Neuronal stem cell (in vitro differentiated cells): ENCODE results near the gene NKX2-2.

ENCODE experiments used
- DNase-seq: peaks from one replicate; pipeline ENCODE4 v3.0.0-alpha.2; 2013; ENCODE audit warnings: low spot score
- H2AFZ ChIP-seq: one replicate; pipeline ENCODE4 v1.6.1; 2013; ENCODE audit warnings: mild to moderate bottlenecking, low read length, inconsistent platforms
- H2AK5ac ChIP-seq: 2 replicates; pipeline ENCODE4 v1.6.1; 2013; ENCODE audit warnings: low read depth, mild to moderate bottlenecking, inconsistent platforms, low read length, moderate library complexity, mixed read lengths
- H2BK120ac ChIP-seq: 2 replicates; pipeline ENCODE4 v1.6.1; 2013; ENCODE audit warnings: low read depth, mild to moderate bottlenecking, inconsistent platforms, low read length, moderate library complexity, mixed read lengths
- H2BK12ac ChIP-seq: one replicate; pipeline ENCODE4 v1.6.1; 2013; ENCODE audit warnings: low read length, inconsistent platforms
- H2BK15ac ChIP-seq: 2 replicates; pipeline ENCODE4 v1.6.1; 2013; ENCODE audit warnings: mild to moderate bottlenecking, low read length, inconsistent platforms, mixed read lengths
- H2BK5ac ChIP-seq: one replicate; pipeline ENCODE4 v1.6.1; 2013; ENCODE audit warnings: inconsistent platforms, mild to moderate bottlenecking, low read length, moderate library complexity
- H3K14ac ChIP-seq: one replicate; pipeline ENCODE4 v1.6.1; 2013; ENCODE audit warnings: low read length, inconsistent platforms
- H3K18ac ChIP-seq: 2 replicates; pipeline ENCODE4 v1.6.1; 2013; ENCODE audit warnings: low read length, inconsistent platforms
- H3K23ac ChIP-seq: 2 replicates; pipeline ENCODE4 v1.6.1; 2013; ENCODE audit warnings: low read depth, mild to moderate bottlenecking, mixed read lengths, low read length, inconsistent platforms; ENCODE audit not compliant: poor library complexity
- H3K27ac ChIP-seq: replicated peaks from 3 replicates; pipeline ENCODE4 v1.5.1; 2013; ENCODE audit warnings: low read length, inconsistent platforms
- H3K27me3 ChIP-seq, 3 experiments: 2 replicates each; pipeline ENCODE4 v1.6.1; 2013; ENCODE audit warnings: low read length in 3 of 3, mild to moderate bottlenecking in 2 of 3, inconsistent platforms in 1 of 3, low read depth in 1 of 3, mixed read lengths in 1 of 3, moderate library complexity in 1 of 3; ENCODE audit not compliant: control insufficient read depth in 3 of 3, insufficient read depth in 3 of 3
- H3K36me3 ChIP-seq, 2 donors: replicated peaks in 1 of 2; 2 replicates each; pipeline ENCODE4 v1.6.1; 2013; ENCODE audit warnings: low read length in 2 of 2; ENCODE audit not compliant: control insufficient read depth in 2 of 2, insufficient read depth in 2 of 2
- H3K4ac ChIP-seq: 2 replicates; pipeline ENCODE4 v1.6.1; 2013; ENCODE audit warnings: inconsistent platforms, mild to moderate bottlenecking, low read length, moderate library complexity
- H3K4me1 ChIP-seq, 2 donors: 1 replicate in 1 of 2; 2 replicates in 1 of 2; pipeline ENCODE4 v1.6.1; 2013; ENCODE audit warnings: low read length in 2 of 2, low read depth in 1 of 2; ENCODE audit not compliant: control insufficient read depth in 2 of 2, insufficient read depth in 1 of 2
- H3K4me2 ChIP-seq: one replicate; pipeline ENCODE4 v1.6.1; 2013; ENCODE audit warnings: mild to moderate bottlenecking, low read length, inconsistent platforms; ENCODE audit not compliant: insufficient read depth, poor library complexity, severe bottlenecking
- H3K4me3 ChIP-seq, 2 donors: 2 replicates each; pipeline ENCODE4 v1.5.1; 2013; ENCODE audit warnings: low read length in 2 of 2, mild to moderate bottlenecking in 2 of 2, inconsistent platforms in 1 of 2, moderate library complexity in 1 of 2
- H3K79me1 ChIP-seq: one replicate; pipeline ENCODE4 v1.6.1; 2013; ENCODE audit warnings: low read depth, mild to moderate bottlenecking, inconsistent platforms, low read length, moderate library complexity
- H3K9ac ChIP-seq: one replicate; pipeline ENCODE4 v1.6.1; 2013; ENCODE audit warnings: mild to moderate bottlenecking, low read depth, low read length, inconsistent platforms; ENCODE audit not compliant: poor library complexity
- H3K9me3 ChIP-seq, 2 donors: replicated peaks in 1 of 2; 2 replicates each; pipeline versions ENCODE3 to v1.6.1; 2013; ENCODE audit warnings: low read length in 2 of 2, mild to moderate bottlenecking in 2 of 2, inconsistent platforms in 1 of 2, low read depth in 1 of 2, mixed read lengths in 1 of 2, moderate library complexity in 1 of 2; ENCODE audit not compliant: control insufficient read depth in 2 of 2, insufficient read depth in 1 of 2
- H4K8ac ChIP-seq: one replicate; pipeline ENCODE4 v1.6.1; 2013; ENCODE audit warnings: low read depth, mild to moderate bottlenecking, inconsistent platforms, low read length, moderate library complexity
- H4K91ac ChIP-seq: one replicate; pipeline ENCODE4 v1.6.1; 2013; ENCODE audit warnings: low read length, low read depth, mild to moderate bottlenecking, inconsistent platforms; ENCODE audit not compliant: poor library complexity
- WGBS, 2 donors: extraction: QIAGEN DNeasy Blood & Tissue Kit; methylation state at CpG; one replicate each; pipeline ENCODE4 v1.1.7; 2013; ENCODE audit warnings: missing lambda C conversion rate in 2 of 2, mixed read lengths in 1 of 2; ENCODE audit not compliant: insufficient read length in 2 of 2, insufficient replicate concordance in 1 of 2; ENCODE audit errors: extremely low coverage in 2 of 2; 5-methylcytosine and 5-hydroxymethylcytosine counted together

NKX2-2 gene

GRCh38 chr20:21501184-21501583 is 12.7 kb downstream of the NKX2-2 start:
- Histone ChIP-seq H3K9ac (no peak overlapping the region), H2BK15ac (no peak overlapping the region), H3K4me1 (peaks cover 3 to 9% of the 10 kb centered on the region in 2 donors), H3K18ac (no peak overlapping the region), H2AK5ac (no peak overlapping the region), H4K91ac (no peak overlapping the region), H3K79me1 (no peaks in the 10 kb centered on the region), H3K4me3 (no peak overlapping the region), H3K4me2 (no peak overlapping the region), H2BK5ac (no peak overlapping the region), H3K23ac (no peak overlapping the region), H2AFZ (no peak overlapping the region), H3K4ac (no peak overlapping the region), H3K27ac (no peak overlapping the region), H3K27me3 (peaks cover 2 to 42% (median 12%) of the 10 kb centered on the region in 3 experiments), H2BK120ac (no peak overlapping the region), H3K9me3 (no peaks in the 10 kb centered on the region), H2BK12ac (no peak overlapping the region), H3K36me3 (peaks cover 0 to 1% of the 10 kb centered on the region in 2 donors), H3K14ac (no peak overlapping the region), H4K8ac (no peak overlapping the region)
- no peak for DNase-seq
- no CpG with 5 or more reads among the region's 11 CpGs for WGBS, 2 donors

- Histone ChIP-seq H4K8ac (no peak overlapping the region), H2BK120ac (no peak overlapping the region), H3K27me3 (peaks cover 0 to 36% (median 6%) of the 10 kb centered on the region in 3 experiments), H3K36me3 (peaks cover 0 to 1% of the 10 kb centered on the region in 2 donors), H3K79me1 (no peaks in the 10 kb centered on the region), H3K4me3 (no peak overlapping the region), H2AFZ (no peak overlapping the region), H2AK5ac (no peak overlapping the region), H2BK15ac (no peak overlapping the region), H3K18ac (no peak overlapping the region), H2BK5ac (no peak overlapping the region), H3K14ac (no peak overlapping the region), H2BK12ac (no peak overlapping the region), H3K4ac (no peak overlapping the region), H3K23ac (no peak overlapping the region), H3K9me3 (no peaks in the 10 kb centered on the region), H4K91ac (peak overlapping the region; percentile 34), H3K9ac (no peak overlapping the region), H3K4me2 (no peak overlapping the region), H3K27ac (no peak overlapping the region), H3K4me1 (peaks cover 0 to 9% of the 10 kb centered on the region in 2 donors)
- WGBS, 2 donors, result no CpG with 5 or more reads among the region's 7 CpGs
- no peak for DNase-seq
Observed at GRCh38 chr20:21500599-21500998, 13.3 kb downstream of the NKX2-2 start.

DNA sequence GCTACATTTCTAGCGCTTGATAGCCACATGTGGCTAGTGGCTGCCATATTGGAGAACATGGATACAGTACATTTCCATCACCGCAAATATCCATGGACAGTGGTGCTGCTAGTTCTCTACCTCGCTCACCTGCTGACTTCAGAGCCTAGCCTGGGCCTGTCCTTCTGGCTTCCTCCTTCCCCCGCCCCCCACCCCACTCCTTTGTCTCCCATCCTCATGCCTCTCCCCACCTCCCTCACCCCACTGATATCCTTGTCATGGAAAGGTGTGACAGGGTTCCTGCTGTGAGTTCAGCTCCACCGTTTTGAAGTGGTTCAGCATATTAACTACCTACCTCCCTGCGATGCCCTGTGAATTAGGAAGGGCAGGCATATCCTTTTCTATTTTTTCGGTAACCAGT is 14.2 kb downstream of the NKX2-2 start:
- H3K4me1 ChIP-seq, result peaks cover 0 to 5% of the 10 kb centered on the region in 2 donors
- no peaks in the 10 kb centered on the region for H3K79me1 ChIP-seq
- no peak overlapping the region for H3K23ac ChIP-seq
- no peak overlapping the region for H2BK15ac ChIP-seq
- no peak overlapping the region for H3K27ac ChIP-seq
- H4K8ac ChIP-seq, result no peak overlapping the region
- H3K36me3 ChIP-seq, result peaks cover 0 to 1% of the 10 kb centered on the region in 2 donors
- H3K18ac ChIP-seq, result no peak overlapping the region
- no peak overlapping the region for H3K4me2 ChIP-seq
- no peak overlapping the region for H3K4me3 ChIP-seq
- H3K14ac ChIP-seq, result no peak overlapping the region
- H2BK12ac ChIP-seq, result no peak overlapping the region
- no peak overlapping the region for H2BK120ac ChIP-seq
- H2AK5ac ChIP-seq, result no peak overlapping the region
- H3K27me3 ChIP-seq, result peaks cover 0 to 27% (median 0%) of the 10 kb centered on the region in 3 experiments
- no CpG with 5 or more reads among the region's 7 CpGs for WGBS, 2 donors
- H4K91ac ChIP-seq, result no peak overlapping the region
- no peak overlapping the region for H3K4ac ChIP-seq
- DNase-seq, result no peak
- H3K9me3 ChIP-seq, result no peaks in the 10 kb centered on the region
- no peak overlapping the region for H2AFZ ChIP-seq
- H3K9ac ChIP-seq, result no peak overlapping the region
- H2BK5ac ChIP-seq, result no peak overlapping the region

DNA sequence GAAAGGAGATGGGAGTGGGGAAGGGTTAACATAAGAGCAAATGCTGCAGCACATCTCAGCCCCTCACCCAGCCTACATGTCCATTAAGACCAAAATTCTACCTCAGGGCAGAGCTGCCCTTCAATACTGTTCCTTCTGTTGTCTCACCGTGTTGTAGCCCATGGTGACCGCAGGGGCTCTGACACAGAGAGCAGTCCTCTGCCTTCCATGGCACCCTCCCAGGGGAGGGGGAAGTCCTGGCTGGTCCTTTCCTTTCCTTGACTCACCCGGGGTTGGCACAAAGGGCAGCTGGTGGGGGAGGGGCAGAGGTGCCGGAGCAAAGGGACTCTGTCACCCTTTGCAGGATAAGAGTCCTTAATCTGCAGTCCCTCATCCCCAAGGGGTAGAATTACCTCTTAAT is 15.2 kb downstream of the NKX2-2 start:
- no peak overlapping the region for H3K27ac ChIP-seq
- DNase-seq, result no peak
- WGBS, 2 donors, result no CpG with 5 or more reads among the region's 4 CpGs

More for the DNA sequence above, 15.2 kb downstream of the NKX2-2 start:
- no peak overlapping the region for H3K9ac ChIP-seq
- H3K4me1 ChIP-seq, result peaks cover 0 to 5% of the 10 kb centered on the region in 2 donors
- no peak overlapping the region for H2BK15ac ChIP-seq
- no peak overlapping the region for H3K23ac ChIP-seq
- no peak overlapping the region for H4K91ac ChIP-seq
- H3K4me3 ChIP-seq, result no peak overlapping the region
- no peak overlapping the region for H2BK5ac ChIP-seq
- peaks cover 0 to 1% of the 10 kb centered on the region in 2 donors for H3K36me3 ChIP-seq
- H3K79me1 ChIP-seq, result no peaks in the 10 kb centered on the region
- H3K4ac ChIP-seq, result no peak overlapping the region
- no peaks in the 10 kb centered on the region for H3K9me3 ChIP-seq
- no peak overlapping the region for H3K4me2 ChIP-seq
- no peak overlapping the region for H2BK12ac ChIP-seq
- H2BK120ac ChIP-seq, result no peak overlapping the region
- H4K8ac ChIP-seq, result no peak overlapping the region
- no peak overlapping the region for H2AFZ ChIP-seq
- H2AK5ac ChIP-seq, result no peak overlapping the region
- H3K14ac ChIP-seq, result no peak overlapping the region
- peaks cover 0 to 24% (median 0%) of the 10 kb centered on the region in 3 experiments for H3K27me3 ChIP-seq
- H3K18ac ChIP-seq, result no peak overlapping the region
